Smooth muscle cell (in vitro differentiated cells): ENCODE data around the gene CD226. TPM values are rescaled to one million over a fixed set of nuclear protein-coding genes. Genes with fewer than 3 reads are reported as not detected.
A peak's percentile ranks its signal among the peaks of the same experiment; 100 is the strongest.

Source experiments
- DNase-seq: peaks from one replicate; lab custom pipeline; 2025; ENCODE audit not compliant: unreplicated experiment; lab: John Stamatoyannopoulos, UW
- H2AFZ ChIP-seq: fragments of 200-600 bp; sonication (generic); 2 replicates; pipeline ENCODE4 v1.6.0; 2016; ENCODE audit warnings: antibody characterized with exemption, low read depth, mild to moderate bottlenecking
- H3F3A ChIP-seq: fragments of 200-600 bp; sonication (generic); 2 replicates; pipeline ENCODE4 v1.6.0; 2017; ENCODE audit warnings: antibody characterized with exemption, low read depth
- H3K27ac ChIP-seq: fragments of 200-600 bp; sonication (generic); 2 replicates; pipeline ENCODE4 v1.5.1; 2016; ENCODE audit warnings: low read depth, mild to moderate bottlenecking
- H3K27me3 ChIP-seq: fragments of 200-600 bp; sonication (generic); 2 replicates; pipeline ENCODE4 v1.6.1; 2016; ENCODE audit warnings: low read depth, mild to moderate bottlenecking
- H3K36me3 ChIP-seq: fragments of 200-600 bp; sonication (generic); 2 replicates; pipeline ENCODE4 v1.5.1; 2016; ENCODE audit warnings: low read depth
- H3K4me1 ChIP-seq: fragments of 200-600 bp; sonication (generic); 2 replicates; pipeline ENCODE4 v1.5.1; 2016; ENCODE audit warnings: low read depth
- H3K4me2 ChIP-seq: fragments of 200-600 bp; sonication (generic); 2 replicates; pipeline ENCODE4 v1.6.0; 2016; ENCODE audit warnings: mild to moderate bottlenecking
- H3K4me3 ChIP-seq: fragments of 200-600 bp; sonication (generic); 2 replicates; pipeline ENCODE4 v1.5.1; 2016; ENCODE audit warnings: mild to moderate bottlenecking
- H3K79me2 ChIP-seq: fragments of 200-600 bp; sonication (generic); 2 replicates; pipeline ENCODE4 v1.6.0; 2016; ENCODE audit warnings: low read depth, mild to moderate bottlenecking
- H3K9ac ChIP-seq: fragments of 200-600 bp; sonication (generic); 2 replicates; pipeline ENCODE4 v1.6.0; 2016; ENCODE audit warnings: low read depth
- H3K9me3 ChIP-seq: fragments of 200-600 bp; sonication (generic); replicated peaks from 2 replicates; pipeline ENCODE4 v1.5.1; 2016; ENCODE audit warnings: low read depth
- H4K20me1 ChIP-seq: fragments of 200-600 bp; sonication (generic); 2 replicates; pipeline ENCODE4 v1.6.0; 2016; ENCODE audit warnings: low read depth
- WGBS: methylation state at CpG from one replicate; pipeline ENCODE4 v1.1.7; 2016; ENCODE audit warnings: low lambda C conversion rate; 5-methylcytosine and 5-hydroxymethylcytosine counted together
- polyA plus RNA-seq: library from polyadenylated mRNA; unstranded; fragments of >200 nt; fragmentation: Nextera tagmentation; extraction: Ambion mirVana; gene quantifications from 2 replicates; pipeline ENCODE4 v1.2.1, GENCODE V29; 2016
- total RNA-seq: library from RNA; depleted of rRNA; stranded (reverse); fragments of >200 nt; gene quantifications from 2 replicates; pipeline ENCODE4 v1.2.3, GENCODE V29; 2014
- TF ChIP-seq, protein P1 (sequence below): fragments of 200-600 bp; sonication (generic); IDR thresholded peaks from 2 replicates; pipeline ENCODE4 v1.5.1; 2017; ENCODE audit warnings: borderline replicate concordance, mild to moderate bottlenecking, antibody characterized with exemption; ENCODE audit not compliant: insufficient read depth, poor library complexity, severe bottlenecking

The CD226 gene
- total and polyA plus RNA-seq, 2 experiments from 2014 or later = 0.02 to 0.36 TPM

DNA sequence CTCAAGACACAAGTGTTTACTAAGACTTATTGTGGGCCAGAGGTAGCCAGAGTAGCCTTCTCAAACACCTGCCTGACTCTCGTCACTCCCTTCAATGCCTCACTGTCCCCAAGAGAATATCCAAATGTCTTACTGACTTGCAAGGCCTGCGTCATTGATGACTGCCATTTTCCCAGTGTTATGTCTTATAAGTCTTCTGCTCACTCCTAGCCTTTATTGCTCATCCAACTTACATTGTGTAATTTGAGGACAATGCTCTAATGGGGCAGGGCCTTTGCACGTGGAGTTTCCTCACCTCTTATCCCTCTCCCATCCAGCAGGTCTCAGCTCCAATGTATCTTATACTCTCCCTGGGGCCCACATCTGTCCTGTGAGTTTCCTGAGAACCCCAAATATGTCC is 10.1 kb upstream of the CD226 start:
- H3K4me3 ChIP-seq = no peak overlapping the region
- no peaks in the 10 kb centered on the region for H4K20me1 ChIP-seq
- no peak overlapping the region for H2AFZ ChIP-seq
- H3K9ac ChIP-seq = no peak overlapping the region
- TF ChIP-seq, protein P1, sequence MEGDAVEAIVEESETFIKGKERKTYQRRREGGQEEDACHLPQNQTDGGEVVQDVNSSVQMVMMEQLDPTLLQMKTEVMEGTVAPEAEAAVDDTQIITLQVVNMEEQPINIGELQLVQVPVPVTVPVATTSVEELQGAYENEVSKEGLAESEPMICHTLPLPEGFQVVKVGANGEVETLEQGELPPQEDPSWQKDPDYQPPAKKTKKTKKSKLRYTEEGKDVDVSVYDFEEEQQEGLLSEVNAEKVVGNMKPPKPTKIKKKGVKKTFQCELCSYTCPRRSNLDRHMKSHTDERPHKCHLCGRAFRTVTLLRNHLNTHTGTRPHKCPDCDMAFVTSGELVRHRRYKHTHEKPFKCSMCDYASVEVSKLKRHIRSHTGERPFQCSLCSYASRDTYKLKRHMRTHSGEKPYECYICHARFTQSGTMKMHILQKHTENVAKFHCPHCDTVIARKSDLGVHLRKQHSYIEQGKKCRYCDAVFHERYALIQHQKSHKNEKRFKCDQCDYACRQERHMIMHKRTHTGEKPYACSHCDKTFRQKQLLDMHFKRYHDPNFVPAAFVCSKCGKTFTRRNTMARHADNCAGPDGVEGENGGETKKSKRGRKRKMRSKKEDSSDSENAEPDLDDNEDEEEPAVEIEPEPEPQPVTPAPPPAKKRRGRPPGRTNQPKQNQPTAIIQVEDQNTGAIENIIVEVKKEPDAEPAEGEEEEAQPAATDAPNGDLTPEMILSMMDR = no peak
- no peak overlapping the region for H3K4me2 ChIP-seq
- DNase-seq = no peak
- no peaks in the 10 kb centered on the region for H3K4me1 ChIP-seq
- no peaks in the 10 kb centered on the region for H3K9me3 ChIP-seq
- no peaks in the 10 kb centered on the region for H3K79me2 ChIP-seq
- 100% methylated on average over 3 of the region's 3 CpGs for WGBS
- H3F3A ChIP-seq = no peaks in the 10 kb centered on the region
- H3K27me3 ChIP-seq = no peaks in the 10 kb centered on the region
- no peak overlapping the region for H3K27ac ChIP-seq
- H3K36me3 ChIP-seq = no peaks in the 10 kb centered on the region

DNA sequence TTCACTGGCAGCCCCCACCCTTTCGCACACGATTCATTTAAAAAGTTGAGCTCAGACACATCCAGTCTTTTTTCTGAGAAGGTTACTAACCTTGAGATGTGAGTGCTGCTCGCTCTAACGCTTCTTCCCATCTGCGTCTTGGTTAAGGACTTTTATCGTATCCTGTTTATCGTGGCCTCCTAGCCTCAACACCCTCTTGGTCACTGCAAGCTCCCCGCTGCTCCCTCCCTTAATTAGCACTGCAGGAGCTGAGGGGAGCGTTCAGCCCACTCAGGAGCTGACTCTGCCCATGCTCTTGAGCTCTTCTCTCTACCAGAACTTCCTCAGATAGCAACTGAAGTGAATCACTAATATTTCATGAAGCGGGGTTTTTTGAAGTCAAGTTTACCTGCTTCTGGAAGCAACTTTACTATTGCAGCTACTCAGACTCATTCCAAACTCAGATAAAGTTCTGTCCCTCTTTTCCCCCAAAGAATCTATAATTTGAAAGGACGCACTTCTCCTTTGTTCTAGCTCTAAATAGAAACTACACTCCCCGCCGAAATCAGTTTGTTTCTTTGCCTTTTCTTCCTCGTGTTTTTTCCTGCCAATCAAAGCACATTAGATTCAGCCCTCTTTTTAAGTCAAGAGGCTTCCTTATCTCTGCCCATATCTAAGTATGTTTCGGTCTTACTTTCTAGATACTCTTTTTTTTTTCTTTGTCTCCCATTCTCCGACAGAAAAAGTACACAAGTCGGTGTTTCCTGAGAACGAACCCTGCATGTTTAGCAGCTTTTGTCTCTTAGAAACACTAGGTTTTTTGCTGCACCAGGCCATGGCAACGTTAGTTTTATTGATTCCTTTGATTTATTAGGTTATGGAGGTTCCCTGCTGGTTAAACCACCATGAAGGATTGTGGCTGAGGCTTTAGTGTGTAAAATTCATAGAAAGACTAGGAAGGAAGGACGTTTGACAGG is 9.3 kb upstream of the CD226 start:
- TF ChIP-seq, protein P1 = no peak
- H3K27ac ChIP-seq = no peak overlapping the region
- H2AFZ ChIP-seq = no peak overlapping the region
- no peak overlapping the region for H3K9ac ChIP-seq
- no peaks in the 10 kb centered on the region for H3K9me3 ChIP-seq
- DNase-seq = no peak
- no peaks in the 10 kb centered on the region for H3K79me2 ChIP-seq
- no peaks in the 10 kb centered on the region for H3F3A ChIP-seq
- H3K36me3 ChIP-seq = no peaks in the 10 kb centered on the region
- no peak overlapping the region for H3K4me2 ChIP-seq
- 81% methylated on average over 20 of the region's 20 CpGs for WGBS
- no peaks in the 10 kb centered on the region for H3K27me3 ChIP-seq
- H4K20me1 ChIP-seq = no peaks in the 10 kb centered on the region
- no peaks in the 10 kb centered on the region for H3K4me1 ChIP-seq
- H3K4me3 ChIP-seq = no peak overlapping the region

DNA sequence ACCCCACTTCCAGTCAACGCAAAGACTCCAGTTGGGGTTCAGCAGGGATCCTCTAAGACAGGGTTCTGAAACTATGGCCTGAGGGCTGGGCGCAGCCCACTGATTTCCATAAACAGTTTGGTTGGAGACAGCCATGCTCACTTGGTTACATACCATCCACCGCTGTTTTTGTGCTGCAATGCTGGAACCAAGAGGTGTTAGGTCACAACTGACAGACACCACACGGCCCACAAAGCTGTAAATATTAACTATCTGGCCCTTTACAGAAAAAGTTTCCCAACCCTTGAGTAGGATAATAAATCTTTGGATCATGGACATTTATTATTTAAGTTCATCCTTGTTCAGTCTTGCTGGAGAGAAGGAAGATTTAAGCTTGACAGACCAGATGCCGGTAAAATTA is 8.4 kb upstream of the CD226 start:
- Histone ChIP-seq H3K27me3 (no peaks in the 10 kb centered on the region), H3K9ac (no peak overlapping the region), H3K79me2 (no peaks in the 10 kb centered on the region), H3K4me1 (no peaks in the 10 kb centered on the region), H3K4me2 (no peak overlapping the region), H3K9me3 (no peaks in the 10 kb centered on the region), H3K4me3 (no peak overlapping the region), H3K36me3 (no peaks in the 10 kb centered on the region), H3F3A (no peaks in the 10 kb centered on the region), H4K20me1 (no peaks in the 10 kb centered on the region), H2AFZ (peak overlapping the region; percentile 27), H3K27ac (no peak overlapping the region)
- TF ChIP-seq, protein P1 = no peak
- 56% methylated on average over 5 of the region's 5 CpGs for WGBS
- DNase-seq = no peak
